Epithelial cell of proximal tubule (primary cell): ENCODE results near the gene FRMD4B. TPM values are rescaled to one million over a fixed set of nuclear protein-coding genes. Genes with fewer than 3 reads are reported as not detected.

Source experiments
- DNase-seq: peaks from one replicate; pipeline ENCODE4 v3.0.0-alpha.2; 2011; ENCODE audit warnings: low read depth
- H3K4me3 ChIP-seq: 2 replicates; pipeline ENCODE4 v1.5.1; 2011; ENCODE audit warnings: low read depth, mild to moderate bottlenecking, low read length
- total RNA-seq: library from RNA; depleted of rRNA; stranded (reverse); fragments of >200 nt; gene quantifications from 2 replicates; pipeline ENCODE4 v1.2.3, GENCODE V29; 2015
- TF ChIP-seq, protein P1 (sequence below): conservative IDR thresholded peaks from 2 replicates; pipeline ENCODE4 v1.5.1; 2012; ENCODE audit warnings: low read depth, mild to moderate bottlenecking, low read length

FRMD4B gene
- total RNA-seq, 1 donor from 2014 or later, result 21.7 TPM

DNA sequence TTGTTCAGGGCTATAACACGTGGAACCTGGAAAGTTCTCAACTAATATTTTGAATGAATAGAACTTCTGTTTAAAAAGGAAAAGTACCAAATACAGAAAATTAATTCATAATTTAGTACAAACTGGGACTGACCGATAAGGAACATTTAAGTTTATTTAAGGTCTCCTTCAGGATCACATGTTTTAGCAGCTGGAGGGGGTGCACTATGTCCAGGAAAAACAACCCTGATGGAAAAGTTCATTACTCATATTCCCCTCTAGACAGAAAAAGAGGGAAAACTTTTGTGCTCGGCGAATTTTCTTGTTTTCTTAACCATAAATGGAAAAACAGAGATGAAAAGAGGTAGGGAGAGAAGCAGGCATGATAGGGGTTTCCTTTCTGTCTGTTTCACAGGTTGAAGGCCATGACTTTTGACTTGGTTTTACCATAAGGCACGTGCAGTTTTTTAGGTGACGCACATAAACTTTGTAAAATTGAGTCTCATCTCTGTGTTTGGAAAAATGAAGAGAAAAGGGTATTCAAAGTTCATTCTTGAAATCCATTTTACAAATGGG is 26.5 kb downstream of the FRMD4B start:
- H3K4me3 ChIP-seq, result no peak overlapping the region
- TF ChIP-seq, protein P1, sequence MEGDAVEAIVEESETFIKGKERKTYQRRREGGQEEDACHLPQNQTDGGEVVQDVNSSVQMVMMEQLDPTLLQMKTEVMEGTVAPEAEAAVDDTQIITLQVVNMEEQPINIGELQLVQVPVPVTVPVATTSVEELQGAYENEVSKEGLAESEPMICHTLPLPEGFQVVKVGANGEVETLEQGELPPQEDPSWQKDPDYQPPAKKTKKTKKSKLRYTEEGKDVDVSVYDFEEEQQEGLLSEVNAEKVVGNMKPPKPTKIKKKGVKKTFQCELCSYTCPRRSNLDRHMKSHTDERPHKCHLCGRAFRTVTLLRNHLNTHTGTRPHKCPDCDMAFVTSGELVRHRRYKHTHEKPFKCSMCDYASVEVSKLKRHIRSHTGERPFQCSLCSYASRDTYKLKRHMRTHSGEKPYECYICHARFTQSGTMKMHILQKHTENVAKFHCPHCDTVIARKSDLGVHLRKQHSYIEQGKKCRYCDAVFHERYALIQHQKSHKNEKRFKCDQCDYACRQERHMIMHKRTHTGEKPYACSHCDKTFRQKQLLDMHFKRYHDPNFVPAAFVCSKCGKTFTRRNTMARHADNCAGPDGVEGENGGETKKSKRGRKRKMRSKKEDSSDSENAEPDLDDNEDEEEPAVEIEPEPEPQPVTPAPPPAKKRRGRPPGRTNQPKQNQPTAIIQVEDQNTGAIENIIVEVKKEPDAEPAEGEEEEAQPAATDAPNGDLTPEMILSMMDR, result no peak
- no peak for DNase-seq

DNA sequence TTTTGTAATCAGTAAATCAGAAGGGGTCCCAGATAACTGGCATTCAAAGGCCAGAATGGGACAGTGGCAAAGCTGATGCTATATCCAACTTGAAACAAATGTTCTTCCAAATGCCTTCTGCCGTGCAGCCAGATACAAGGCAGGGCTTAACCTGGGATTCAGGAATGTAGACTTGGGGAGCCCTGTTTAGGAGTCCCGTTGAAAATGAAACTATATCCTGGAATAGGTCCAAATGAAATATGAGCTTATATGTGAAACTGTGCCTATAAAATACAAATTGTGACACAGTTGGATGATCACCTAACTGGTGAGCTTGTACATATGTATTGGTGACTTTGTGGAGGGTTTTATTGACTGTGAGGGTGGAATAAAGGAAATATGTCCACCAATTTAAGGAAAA is 28.7 kb downstream of the FRMD4B start:
- TF ChIP-seq, protein P1, result no peak
- H3K4me3 ChIP-seq, result no peak overlapping the region
- DNase-seq, result no peak

DNA sequence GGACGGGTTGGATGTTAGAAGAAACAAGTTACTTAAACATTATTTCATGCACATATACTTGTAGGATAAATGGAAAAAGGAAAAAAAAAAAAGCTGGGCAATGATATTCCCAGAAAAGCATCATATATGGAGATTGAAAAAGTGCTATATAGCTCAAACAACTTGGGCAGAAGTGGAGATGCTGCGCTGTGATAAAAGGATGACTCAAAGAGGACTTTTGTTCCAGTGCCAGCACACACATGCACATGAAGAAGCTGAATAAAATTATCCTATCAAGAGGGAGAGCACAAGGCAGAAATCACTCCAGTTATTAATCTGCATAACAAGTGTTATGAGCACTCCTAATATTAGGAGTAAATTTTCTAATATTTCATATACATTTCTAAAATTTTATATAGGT is 30.9 kb downstream of the FRMD4B start:
- DNase-seq, result no peak
- TF ChIP-seq, protein P1, result no peak
- no peak overlapping the region for H3K4me3 ChIP-seq

DNA sequence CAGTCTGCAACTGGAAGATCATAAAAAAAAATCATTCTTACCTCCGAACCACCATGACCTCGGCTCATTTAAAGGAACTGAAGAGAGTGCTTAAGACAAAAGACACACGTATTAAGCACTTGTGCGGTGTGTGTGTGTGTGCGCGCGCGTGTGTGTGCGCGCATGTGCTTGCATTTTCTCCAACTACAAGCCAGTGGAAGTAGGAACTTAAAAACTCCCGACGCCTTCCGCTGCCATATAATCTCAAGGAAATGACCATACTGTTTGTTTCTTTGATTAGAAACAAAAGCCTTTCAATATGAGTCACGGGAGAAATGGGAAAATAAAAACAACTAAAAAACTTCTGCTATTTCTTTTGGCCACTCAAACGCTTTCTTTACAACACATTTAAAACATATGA is 32.4 kb downstream of the FRMD4B start:
- TF ChIP-seq, protein P1, result no peak

DNA sequence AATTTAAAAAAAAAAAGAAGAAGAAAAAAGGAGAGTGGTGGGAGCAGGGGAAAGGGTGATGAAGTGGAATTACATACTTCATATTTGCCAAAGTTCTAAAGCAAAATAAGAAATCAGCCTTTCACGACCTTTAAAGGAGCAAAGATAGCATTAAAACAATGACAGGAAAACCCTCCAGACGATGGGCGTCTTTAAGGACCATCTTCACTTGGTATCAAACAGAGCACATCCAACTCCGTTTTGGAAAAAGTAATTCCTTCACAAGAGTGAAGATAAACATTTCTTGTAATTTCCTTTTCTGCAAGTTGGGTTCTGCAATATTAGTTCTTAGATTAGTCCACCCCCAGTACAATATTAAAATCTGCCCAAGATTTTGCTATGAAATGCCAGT is 32.8 kb downstream of the FRMD4B start:
- TF ChIP-seq, protein P1, result no peak
- no peak for DNase-seq
- no peak overlapping the region for H3K4me3 ChIP-seq

More for the DNA sequence above, 32.4 kb downstream of the FRMD4B start:
- no peak for DNase-seq
- H3K4me3 ChIP-seq, result no peak overlapping the region

DNA sequence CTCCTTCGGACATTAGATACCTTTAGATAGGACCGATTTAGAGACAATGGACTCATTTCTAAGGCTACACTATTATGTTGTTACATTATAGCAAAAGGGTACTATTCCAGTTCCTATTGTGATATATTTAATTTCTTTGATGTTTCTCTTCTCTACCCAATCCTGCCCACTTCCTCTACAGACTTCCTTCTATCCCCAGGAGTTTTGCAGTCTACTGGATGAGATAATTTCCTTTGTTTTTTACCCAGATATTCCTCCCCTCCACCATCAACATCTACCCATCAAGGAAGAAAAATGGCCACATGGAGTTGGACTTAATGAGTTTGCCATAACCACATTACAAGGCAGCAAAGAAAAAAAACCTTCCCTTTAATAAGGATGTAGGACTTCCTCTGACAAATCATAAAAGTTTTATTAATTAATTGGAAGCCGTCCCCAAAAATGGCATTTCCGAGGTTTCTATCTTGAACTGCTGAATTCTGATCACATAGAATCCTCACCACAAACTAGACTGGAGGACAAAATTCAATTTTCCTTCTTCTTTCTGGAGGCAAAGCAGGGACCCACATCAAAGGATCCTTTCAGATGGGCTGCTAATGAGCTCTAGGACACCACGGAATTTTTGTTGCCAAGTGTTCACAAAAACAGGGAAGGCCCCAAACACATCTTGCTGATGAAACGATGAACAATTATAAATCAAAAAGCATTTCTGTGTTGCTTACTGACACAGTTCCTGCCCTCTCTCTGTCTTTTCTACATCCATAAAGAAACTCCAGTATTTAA is 33.4 kb downstream of the FRMD4B start:
- DNase-seq, result no peak
- no peak overlapping the region for H3K4me3 ChIP-seq
- TF ChIP-seq, protein P1, result no peak

DNA sequence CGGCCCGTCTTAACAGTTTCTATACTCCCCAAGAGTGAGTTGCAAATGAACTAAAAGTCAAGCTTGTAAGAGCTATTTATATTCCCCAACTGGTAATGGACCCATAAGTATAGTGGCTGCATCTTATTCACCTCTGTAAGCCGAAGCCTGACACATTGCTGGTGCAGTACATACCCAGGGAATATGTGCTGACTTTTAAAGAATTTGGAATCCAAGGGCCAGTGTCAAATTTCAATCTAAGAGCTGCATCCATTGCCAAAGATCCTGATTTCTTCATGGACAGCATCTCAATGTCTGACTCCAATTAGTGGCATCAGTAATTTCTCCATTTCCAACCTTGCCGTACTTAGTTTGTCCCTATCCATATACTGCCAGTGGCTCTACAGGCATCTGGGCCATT is 42.0 kb downstream of the FRMD4B start:
- no peak for DNase-seq
- no peak overlapping the region for H3K4me3 ChIP-seq

More for the DNA sequence above, 42.0 kb downstream of the FRMD4B start:
- TF ChIP-seq, protein P1, result no peak
